ENCODE measurements around the gene CCDC186.

GRCh38 chr10:114157912-114158311, 16.1 kb downstream of the CCDC186 start:
- TF ChIP-seq, protein P1, sequence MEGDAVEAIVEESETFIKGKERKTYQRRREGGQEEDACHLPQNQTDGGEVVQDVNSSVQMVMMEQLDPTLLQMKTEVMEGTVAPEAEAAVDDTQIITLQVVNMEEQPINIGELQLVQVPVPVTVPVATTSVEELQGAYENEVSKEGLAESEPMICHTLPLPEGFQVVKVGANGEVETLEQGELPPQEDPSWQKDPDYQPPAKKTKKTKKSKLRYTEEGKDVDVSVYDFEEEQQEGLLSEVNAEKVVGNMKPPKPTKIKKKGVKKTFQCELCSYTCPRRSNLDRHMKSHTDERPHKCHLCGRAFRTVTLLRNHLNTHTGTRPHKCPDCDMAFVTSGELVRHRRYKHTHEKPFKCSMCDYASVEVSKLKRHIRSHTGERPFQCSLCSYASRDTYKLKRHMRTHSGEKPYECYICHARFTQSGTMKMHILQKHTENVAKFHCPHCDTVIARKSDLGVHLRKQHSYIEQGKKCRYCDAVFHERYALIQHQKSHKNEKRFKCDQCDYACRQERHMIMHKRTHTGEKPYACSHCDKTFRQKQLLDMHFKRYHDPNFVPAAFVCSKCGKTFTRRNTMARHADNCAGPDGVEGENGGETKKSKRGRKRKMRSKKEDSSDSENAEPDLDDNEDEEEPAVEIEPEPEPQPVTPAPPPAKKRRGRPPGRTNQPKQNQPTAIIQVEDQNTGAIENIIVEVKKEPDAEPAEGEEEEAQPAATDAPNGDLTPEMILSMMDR (IDR thresholded peaks at IDR 0.05; ENCODE audit: low read depth, low read length, poor library complexity, severe bottlenecking) = no peak
- TF ChIP-seq EZH2phosphoT487 (IDR thresholded peaks at IDR 0.05; ENCODE audit: borderline replicate concordance, low read length) = no peak
